Measurements from ENCODE around the gene CACNG6. TPM values are rescaled to one million over a fixed set of nuclear protein-coding genes. Genes with fewer than 3 reads are reported as not detected.

The CACNG6 gene
- polyA plus RNA-seq, 1 donor (not counting 4 experiments of a cell fraction or from before 2014, with no cell fraction given) = not detected

DNA sequence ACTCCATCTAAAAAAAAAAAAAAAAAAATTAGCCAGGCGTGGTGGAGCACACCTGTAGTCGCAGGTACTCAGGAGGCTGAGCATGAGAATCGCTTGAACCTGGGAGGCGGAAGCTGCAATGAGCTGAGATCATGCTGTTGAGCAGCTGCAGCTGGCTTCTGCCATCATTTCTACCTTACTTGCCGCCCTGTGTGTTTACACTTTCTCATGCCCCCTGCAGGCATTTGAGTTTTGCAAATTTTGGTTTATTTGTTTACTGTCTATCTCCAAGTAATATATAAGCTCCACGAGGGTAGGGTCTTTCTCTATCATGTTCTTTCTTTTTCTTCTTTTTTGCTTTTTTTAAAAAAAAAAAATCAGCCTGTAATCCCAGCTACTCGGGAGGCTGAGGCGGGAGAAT is 18.0 kb downstream of the CACNG6 start:
- Histone ChIP-seq H3K27me3 (ENCODE audit: control insufficient read depth, extremely low read depth, insufficient read depth, low read length) (peaks cover 4% of the 10 kb centered on the region), H3K36me3 (ENCODE audit: control insufficient read depth in 2 of 2, extremely low read depth in 1 of 2, insufficient read depth in 2 of 2, low read length in 2 of 2) (no peaks in the 10 kb centered on the region), H3K27ac (ENCODE audit: control insufficient read depth, insufficient read depth, low read length) (no peak overlapping the region), H3K4me2 (ENCODE audit: control insufficient read depth, extremely low read depth, insufficient read depth, low read depth, low read length) (no peak overlapping the region), H3K9me1 (ENCODE audit: control insufficient read depth, extremely low read depth, insufficient read depth, low read length) (no peaks in the 10 kb centered on the region), H3K79me2 (ENCODE audit: control insufficient read depth, insufficient read depth, low read length) (no peaks in the 10 kb centered on the region), H4K20me1 (ENCODE audit: control insufficient read depth, extremely low read depth, insufficient read depth, low read length) (no peaks in the 10 kb centered on the region), H3K4me3 (ENCODE audit: control insufficient read depth in 2 of 3, extremely low read depth in 1 of 3, insufficient read depth in 2 of 3, low read depth in 1 of 3, low read length in 3 of 3) (no peak overlapping the region), H3K4me1 (ENCODE audit: control insufficient read depth, extremely low read depth, insufficient read depth, low read length) (no peaks in the 10 kb centered on the region), H3K9ac (ENCODE audit: control insufficient read depth, extremely low read depth, insufficient read depth, low read length) (no peak overlapping the region), H3K9me3 (ENCODE audit: control insufficient read depth, low read depth, low read length) (no peaks in the 10 kb centered on the region), H2AFZ (ENCODE audit: control insufficient read depth, low read length) (no peak overlapping the region)
- no peak for DNase-seq (ENCODE audit: low read depth, low spot score)
- no peak for FAIRE-seq
- no peak for TF ChIP-seq EZH2 (IDR thresholded peaks at IDR 0.05; ENCODE audit: low read length)
- TF ChIP-seq, protein P1, sequence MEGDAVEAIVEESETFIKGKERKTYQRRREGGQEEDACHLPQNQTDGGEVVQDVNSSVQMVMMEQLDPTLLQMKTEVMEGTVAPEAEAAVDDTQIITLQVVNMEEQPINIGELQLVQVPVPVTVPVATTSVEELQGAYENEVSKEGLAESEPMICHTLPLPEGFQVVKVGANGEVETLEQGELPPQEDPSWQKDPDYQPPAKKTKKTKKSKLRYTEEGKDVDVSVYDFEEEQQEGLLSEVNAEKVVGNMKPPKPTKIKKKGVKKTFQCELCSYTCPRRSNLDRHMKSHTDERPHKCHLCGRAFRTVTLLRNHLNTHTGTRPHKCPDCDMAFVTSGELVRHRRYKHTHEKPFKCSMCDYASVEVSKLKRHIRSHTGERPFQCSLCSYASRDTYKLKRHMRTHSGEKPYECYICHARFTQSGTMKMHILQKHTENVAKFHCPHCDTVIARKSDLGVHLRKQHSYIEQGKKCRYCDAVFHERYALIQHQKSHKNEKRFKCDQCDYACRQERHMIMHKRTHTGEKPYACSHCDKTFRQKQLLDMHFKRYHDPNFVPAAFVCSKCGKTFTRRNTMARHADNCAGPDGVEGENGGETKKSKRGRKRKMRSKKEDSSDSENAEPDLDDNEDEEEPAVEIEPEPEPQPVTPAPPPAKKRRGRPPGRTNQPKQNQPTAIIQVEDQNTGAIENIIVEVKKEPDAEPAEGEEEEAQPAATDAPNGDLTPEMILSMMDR (optimal IDR thresholded peaks at IDR 0.05 in 1 of 3, IDR thresholded peaks at IDR 0.05 in 1 of 3, conservative IDR thresholded peaks at IDR 0.05 in 1 of 3; ENCODE audit: extremely low read depth in 1 of 3, insufficient read depth in 2 of 3, low read length in 3 of 3) = no peak
- dilution Hi-C loops (cut with MboI; ENCODE audit: extremely low pct_ligation_motif_present, low sequenced_read_pairs) = no loop called here

- no peaks in the 10 kb centered on the region for H3K79me2 ChIP-seq (ENCODE audit: control insufficient read depth, insufficient read depth, low read length)
- no peak overlapping the region for H3K27ac ChIP-seq (ENCODE audit: control insufficient read depth, insufficient read depth, low read length)
- no peaks in the 10 kb centered on the region for H3K36me3 ChIP-seq (ENCODE audit: control insufficient read depth in 2 of 2, extremely low read depth in 1 of 2, insufficient read depth in 2 of 2, low read length in 2 of 2)
- no peak overlapping the region for H2AFZ ChIP-seq (ENCODE audit: control insufficient read depth, low read length)
- no peak for TF ChIP-seq EZH2 (IDR thresholded peaks at IDR 0.05; ENCODE audit: low read length)
- TF ChIP-seq, protein P1 (optimal IDR thresholded peaks at IDR 0.05 in 1 of 3, IDR thresholded peaks at IDR 0.05 in 1 of 3, conservative IDR thresholded peaks at IDR 0.05 in 1 of 3; ENCODE audit: extremely low read depth in 1 of 3, insufficient read depth in 2 of 3, low read length in 3 of 3) = no peak
- H3K4me3 ChIP-seq (ENCODE audit: control insufficient read depth in 2 of 3, extremely low read depth in 1 of 3, insufficient read depth in 2 of 3, low read depth in 1 of 3, low read length in 3 of 3) = no peak overlapping the region
- no peak for FAIRE-seq
- no peak overlapping the region for H3K4me2 ChIP-seq (ENCODE audit: control insufficient read depth, extremely low read depth, insufficient read depth, low read depth, low read length)
- no peak for DNase-seq (ENCODE audit: low read depth, low spot score)
- H3K9me3 ChIP-seq (ENCODE audit: control insufficient read depth, low read depth, low read length) = no peaks in the 10 kb centered on the region
- no peaks in the 10 kb centered on the region for H3K4me1 ChIP-seq (ENCODE audit: control insufficient read depth, extremely low read depth, insufficient read depth, low read length)
- peaks cover 4% of the 10 kb centered on the region for H3K27me3 ChIP-seq (ENCODE audit: control insufficient read depth, extremely low read depth, insufficient read depth, low read length)
- no peaks in the 10 kb centered on the region for H4K20me1 ChIP-seq (ENCODE audit: control insufficient read depth, extremely low read depth, insufficient read depth, low read length)
- H3K9me1 ChIP-seq (ENCODE audit: control insufficient read depth, extremely low read depth, insufficient read depth, low read length) = no peaks in the 10 kb centered on the region
- dilution Hi-C loops (cut with MboI; ENCODE audit: extremely low pct_ligation_motif_present, low sequenced_read_pairs) = no loop called here
- H3K9ac ChIP-seq (ENCODE audit: control insufficient read depth, extremely low read depth, insufficient read depth, low read length) = no peak overlapping the region
Measured at GRCh38 chr19:54010474-54010873, 19.0 kb downstream of the CACNG6 start.
